ENCODE data around the gene CISH. TPM values are rescaled to one million over a fixed set of nuclear protein-coding genes. Genes with fewer than 3 reads are reported as not detected.

CISH gene
- total RNA-seq, 1 experiment from 2014 or later: 1.7 TPM

GRCh38 chr3:50602595-50603191 is 8.9 kb downstream of the CISH start:
- no peaks in the 10 kb centered on the region for H3K4me1 Mint-ChIP-seq
- no peak overlapping the region for H2AK5ac ChIP-seq (ENCODE audit: insufficient read length, low read length)

More at GRCh38 chr3:50602595-50603191, 8.9 kb downstream of the CISH start:
- no peak overlapping the region for H3K9ac ChIP-seq (ENCODE audit: extremely low read depth, insufficient read length, low read length)
- Mint-ChIP-seq H3K27ac (no peak overlapping the region), H3K9me3 (no peaks in the 10 kb centered on the region), H3K36me3 (ENCODE audit: insufficient read depth in 1 of 3, low read depth in 3 of 3) (peaks cover 0 to under 1% (median 0%) of the 10 kb centered on the region in 3 experiments; a peak in 1 of 7 replicates), H3K27me3 (ENCODE audit: low read depth) (peaks cover 5% of the 10 kb centered on the region), H3K4me3 (no peak overlapping the region)
- no peak for TF ChIP-seq CTCF (conservative IDR thresholded peaks at IDR 0.05)
- H2BK12ac ChIP-seq (ENCODE audit: insufficient read length, low read depth, low read length): no peak overlapping the region
- H3K4ac ChIP-seq (ENCODE audit: low read depth, low read length): no peak overlapping the region
- H2BK20ac ChIP-seq (ENCODE audit: low read depth, low read length, poor library complexity, severe bottlenecking): no peak overlapping the region
- H2BK120ac ChIP-seq (ENCODE audit: low read depth, low read length, poor library complexity, severe bottlenecking): no peak overlapping the region
- DNase-seq: no peak
- no peaks in the 10 kb centered on the region for H3K79me2 ChIP-seq (ENCODE audit: insufficient read depth, low read length)
- H3K4me1 ChIP-seq (ENCODE audit: insufficient read depth, low read length): no peaks in the 10 kb centered on the region
- H3K27ac ChIP-seq (ENCODE audit: insufficient read length, low read depth, low read length): no peak overlapping the region
- no peaks in the 10 kb centered on the region for H3K27me3 ChIP-seq (ENCODE audit: insufficient read depth, low read length)
- no peaks in the 10 kb centered on the region for H3K23me2 ChIP-seq (ENCODE audit: insufficient read length, low read depth, low read length, poor library complexity, severe bottlenecking)
- no peak overlapping the region for H2AFZ ChIP-seq (ENCODE audit: low read length)
- no peak overlapping the region for H3T11ph ChIP-seq (ENCODE audit: low read length)
- no CpG with 5 or more reads among the region's 9 CpGs for WGBS (ENCODE audit: extremely low coverage, insufficient read length, low lambda C conversion rate)
- H4K91ac ChIP-seq (ENCODE audit: insufficient read length, low read depth, low read length): no peak overlapping the region
- no peaks in the 10 kb centered on the region for H4K20me1 ChIP-seq (ENCODE audit: control insufficient read depth, insufficient read depth, insufficient read length)
- H4K5ac ChIP-seq (ENCODE audit: insufficient read length, low read depth, low read length): no peak overlapping the region
- H3K23ac ChIP-seq (ENCODE audit: insufficient read length, low read depth, low read length): no peak overlapping the region
- no peaks in the 10 kb centered on the region for H3K9me3 ChIP-seq (ENCODE audit: control insufficient read depth, low read depth, low read length)
- no peak overlapping the region for H2BK15ac ChIP-seq (ENCODE audit: low read depth, low read length)
- H4K8ac ChIP-seq (replicated peaks; ENCODE audit: insufficient read length, low read depth, low read length): no peak overlapping the region
- no peak overlapping the region for H3K14ac ChIP-seq (ENCODE audit: insufficient read depth, low read length)
- H3K79me1 ChIP-seq (ENCODE audit: insufficient read depth, low read depth, low read length, poor library complexity, severe bottlenecking): no peaks in the 10 kb centered on the region
- H3K56ac ChIP-seq (ENCODE audit: insufficient read length, low read depth, low read length): no peak overlapping the region
- no peak overlapping the region for H3K4me2 ChIP-seq (ENCODE audit: insufficient read depth, insufficient read length, low read length)
- H2BK5ac ChIP-seq (ENCODE audit: insufficient read length, low read length): no peak overlapping the region
- H3K18ac ChIP-seq (ENCODE audit: insufficient read length, low read depth, low read length): no peak overlapping the region

Measured in H9 (cell line).